MM.1S (cell line): Measurements from ENCODE around the gene SNX25.

Source experiments
- DNase-seq: peaks from one replicate; pipeline ENCODE4 v3.0.0-alpha.2; 2015
- H2AFZ ChIP-seq: fragments of 300-600 bp; sonication (generic); 2 replicates; pipeline ENCODE4 v1.6.0; 2016; ENCODE audit warnings: antibody characterized with exemption, low read length
- H3F3A ChIP-seq: fragments of 300-600 bp; sonication (generic); 2 replicates; pipeline ENCODE4 v1.6.1; 2016; ENCODE audit warnings: mild to moderate bottlenecking, antibody characterized with exemption, low read length, moderate library complexity, mixed read lengths; ENCODE audit not compliant: insufficient read depth
- H3K27ac ChIP-seq: fragments of 300-600 bp; sonication (generic); 2 replicates; pipeline ENCODE4 v1.5.1; 2016; ENCODE audit warnings: mild to moderate bottlenecking, low read length
- H3K27me3 ChIP-seq: fragments of 300-600 bp; sonication (generic); replicated peaks from 2 replicates; pipeline ENCODE4 v1.6.0; 2016; ENCODE audit warnings: low read length; ENCODE audit not compliant: insufficient read depth
- H3K36me3 ChIP-seq: fragments of 300-600 bp; sonication (generic); replicated peaks from 2 replicates; pipeline ENCODE4 v1.6.1; 2016; ENCODE audit warnings: mild to moderate bottlenecking, low read length, mixed read lengths; ENCODE audit not compliant: insufficient read depth
- H3K4me1 ChIP-seq: fragments of 300-600 bp; sonication (generic); 2 replicates; pipeline ENCODE4 v1.6.1; 2016; ENCODE audit warnings: low read length, mixed read lengths
- H3K4me2 ChIP-seq: fragments of 300-600 bp; sonication (generic); 2 replicates; pipeline ENCODE4 v1.6.0; 2016; ENCODE audit warnings: low read depth, low read length
- H3K4me3 ChIP-seq: fragments of 300-600 bp; sonication (generic); 2 replicates; pipeline ENCODE4 v1.5.1; 2016; ENCODE audit warnings: low read length, mixed read lengths
- H3K79me2 ChIP-seq: fragments of 300-600 bp; sonication (generic); 2 replicates; pipeline ENCODE4 v1.6.1; 2016; ENCODE audit warnings: mixed run types, low read length, mixed read lengths
- H3K9ac ChIP-seq: fragments of 300-600 bp; sonication (generic); 2 replicates; pipeline ENCODE4 v1.6.1; 2016; ENCODE audit warnings: low read length, mixed read lengths
- H3K9me2 ChIP-seq: fragments of 300-600 bp; sonication (generic); replicated peaks from 2 replicates; pipeline ENCODE4 v1.6.1; 2016; ENCODE audit warnings: mild to moderate bottlenecking, low read length, mixed read lengths; ENCODE audit not compliant: insufficient read depth
- H3K9me3 ChIP-seq: fragments of 300-600 bp; sonication (generic); replicated peaks from 2 replicates; pipeline ENCODE4 v1.6.1; 2016; ENCODE audit warnings: mild to moderate bottlenecking, low read length, mixed read lengths; ENCODE audit not compliant: insufficient read depth
- H4K20me1 ChIP-seq: fragments of 300-600 bp; sonication (generic); 2 replicates; pipeline ENCODE4 v1.6.1; 2016; ENCODE audit warnings: mild to moderate bottlenecking, low read length, moderate library complexity, mixed read lengths; ENCODE audit not compliant: insufficient read depth
- EZH2 ChIP-seq: fragments of 300-600 bp; sonication (generic); optimal IDR thresholded peaks from 2 replicates; pipeline ENCODE3; 2017; ENCODE audit warnings: low read depth, mild to moderate bottlenecking, antibody characterized with exemption, low read length, mixed read lengths
- EZH2phosphoT487 ChIP-seq: fragments of 300-600 bp; sonication (generic); IDR thresholded peaks from 2 replicates; pipeline ENCODE4 v1.6.1; 2018; ENCODE audit warnings: antibody characterized with exemption, low read length
- TF ChIP-seq, protein P1 (sequence below): fragments of 300-600 bp; sonication (generic); IDR thresholded peaks from 2 replicates; pipeline ENCODE4 v1.5.1; 2016; ENCODE audit warnings: antibody characterized with exemption, low read length, mixed read lengths

The SNX25 gene

DNA sequence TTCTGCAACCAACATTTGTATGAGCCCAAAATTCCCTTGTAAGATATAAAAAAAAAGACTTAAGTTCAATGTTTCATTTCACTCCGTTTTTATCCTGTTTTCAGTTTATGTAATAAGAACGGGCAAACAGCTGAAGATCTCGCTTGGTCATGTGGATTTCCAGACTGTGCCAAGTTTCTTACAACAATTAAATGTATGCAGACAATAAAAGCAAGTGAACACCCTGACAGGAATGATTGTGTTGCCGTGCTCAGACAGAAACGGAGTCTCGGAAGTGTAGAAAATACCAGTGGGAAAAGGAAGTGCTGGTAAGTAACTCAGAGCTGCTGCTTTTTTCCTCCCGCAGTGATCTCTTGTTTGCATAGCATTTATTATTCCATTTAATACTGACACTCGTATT, 190.1 kb downstream of the SNX25 start:
- Histone ChIP-seq H3K36me3 (peaks cover 6% of the 10 kb centered on the region; the same call in 1 of the 2 replicates), H4K20me1 (no peaks in the 10 kb centered on the region), H3K27me3 (no peaks in the 10 kb centered on the region), H3K4me2 (peak overlapping the region; percentile 66), H3K9ac (no peak overlapping the region), H2AFZ (no peak overlapping the region), H3K9me2 (no peaks in the 10 kb centered on the region), H3F3A (peaks cover 56% of the 10 kb centered on the region), H3K79me2 (peaks cover 27% of the 10 kb centered on the region), H3K9me3 (no peaks in the 10 kb centered on the region), H3K4me3 (no peak overlapping the region; the same call in 1 of the 2 replicates), H3K27ac (peak overlapping the region; percentile 98; the same call in 1 of the 2 replicates), H3K4me1 (peaks cover 33% of the 10 kb centered on the region)
- no peak for TF ChIP-seq EZH2
- no peak for TF ChIP-seq EZH2phosphoT487
- TF ChIP-seq, protein P1, sequence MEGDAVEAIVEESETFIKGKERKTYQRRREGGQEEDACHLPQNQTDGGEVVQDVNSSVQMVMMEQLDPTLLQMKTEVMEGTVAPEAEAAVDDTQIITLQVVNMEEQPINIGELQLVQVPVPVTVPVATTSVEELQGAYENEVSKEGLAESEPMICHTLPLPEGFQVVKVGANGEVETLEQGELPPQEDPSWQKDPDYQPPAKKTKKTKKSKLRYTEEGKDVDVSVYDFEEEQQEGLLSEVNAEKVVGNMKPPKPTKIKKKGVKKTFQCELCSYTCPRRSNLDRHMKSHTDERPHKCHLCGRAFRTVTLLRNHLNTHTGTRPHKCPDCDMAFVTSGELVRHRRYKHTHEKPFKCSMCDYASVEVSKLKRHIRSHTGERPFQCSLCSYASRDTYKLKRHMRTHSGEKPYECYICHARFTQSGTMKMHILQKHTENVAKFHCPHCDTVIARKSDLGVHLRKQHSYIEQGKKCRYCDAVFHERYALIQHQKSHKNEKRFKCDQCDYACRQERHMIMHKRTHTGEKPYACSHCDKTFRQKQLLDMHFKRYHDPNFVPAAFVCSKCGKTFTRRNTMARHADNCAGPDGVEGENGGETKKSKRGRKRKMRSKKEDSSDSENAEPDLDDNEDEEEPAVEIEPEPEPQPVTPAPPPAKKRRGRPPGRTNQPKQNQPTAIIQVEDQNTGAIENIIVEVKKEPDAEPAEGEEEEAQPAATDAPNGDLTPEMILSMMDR: no peak
- peak; percentile 10 for DNase-seq

DNA sequence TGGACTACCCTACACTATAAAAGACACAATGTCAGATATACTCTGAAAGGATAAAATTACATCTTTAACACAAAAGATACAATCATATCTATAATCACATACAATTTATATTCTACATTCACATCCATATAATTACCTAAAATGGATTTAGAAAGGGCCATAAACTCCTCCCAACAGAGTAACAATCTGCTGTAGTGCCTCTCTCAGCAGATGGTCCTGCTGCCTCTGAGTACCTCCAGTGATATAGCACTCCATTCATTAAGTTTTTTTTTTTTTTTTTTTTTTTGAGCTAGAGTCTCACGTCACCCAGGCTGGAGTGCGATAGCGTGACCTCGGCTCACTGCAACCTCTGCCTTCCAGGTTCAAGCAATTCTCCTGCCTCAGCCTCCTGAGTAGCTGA, 194.6 kb downstream of the SNX25 start:
- Histone ChIP-seq H3K27me3 (no peaks in the 10 kb centered on the region), H3F3A (peaks cover 28% of the 10 kb centered on the region), H3K4me2 (no peak overlapping the region), H3K27ac (no peak overlapping the region), H3K9me3 (no peaks in the 10 kb centered on the region), H3K36me3 (peaks cover 11% of the 10 kb centered on the region), H4K20me1 (no peaks in the 10 kb centered on the region), H3K79me2 (peaks cover 23% of the 10 kb centered on the region; the same call in 1 of the 2 replicates), H3K9ac (no peak overlapping the region), H3K4me1 (peaks cover 19% of the 10 kb centered on the region), H3K9me2 (no peaks in the 10 kb centered on the region), H3K4me3 (no peak overlapping the region), H2AFZ (no peak overlapping the region)
- TF ChIP-seq, protein P1: no peak
- no peak for TF ChIP-seq EZH2
- peak; percentile 2 for DNase-seq

DNA sequence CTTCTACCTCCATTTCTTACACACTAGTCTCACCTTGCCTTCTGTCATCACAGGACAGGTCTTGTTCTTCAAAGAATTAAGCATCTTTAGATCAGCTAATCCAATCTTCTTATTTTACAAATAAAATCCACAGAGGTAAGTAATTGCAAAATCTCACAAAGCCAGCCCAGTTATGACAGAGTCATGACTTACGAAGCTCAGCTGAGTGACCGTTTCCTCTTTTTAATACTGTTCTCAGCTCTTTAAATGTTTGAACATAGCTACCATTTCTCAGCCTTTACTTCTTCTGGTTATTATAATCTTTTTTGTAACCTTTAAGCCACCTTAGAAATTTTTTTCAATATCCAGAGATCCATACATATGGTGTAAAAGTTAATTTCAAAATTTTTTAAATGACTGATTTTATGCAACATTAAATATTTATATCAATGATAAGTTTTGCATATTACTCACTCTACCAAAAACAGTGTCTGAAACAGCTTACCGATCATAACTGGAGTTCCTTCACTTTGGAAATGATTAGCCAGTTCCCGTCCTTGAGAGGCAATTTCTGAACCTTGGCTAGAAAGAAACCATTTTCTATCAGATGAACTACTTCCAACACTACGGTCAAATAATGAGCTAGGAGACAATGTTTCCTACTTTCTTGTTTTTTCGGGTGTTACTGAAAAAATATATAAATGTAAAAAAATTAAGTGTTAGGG, 196.1 kb downstream of the SNX25 start:
- H3K9me3 ChIP-seq: no peaks in the 10 kb centered on the region
- H3K36me3 ChIP-seq: peaks cover 11% of the 10 kb centered on the region
- no peak overlapping the region for H3K9ac ChIP-seq
- no peak overlapping the region for H3K4me3 ChIP-seq
- no peak overlapping the region for H3K27ac ChIP-seq
- DNase-seq: peak; percentile 4
- no peak overlapping the region for H3K4me2 ChIP-seq
- H2AFZ ChIP-seq: no peak overlapping the region
- peaks cover 18% of the 10 kb centered on the region for H3K79me2 ChIP-seq
- no peaks in the 10 kb centered on the region for H3K9me2 ChIP-seq
- H3F3A ChIP-seq: peaks cover 15% of the 10 kb centered on the region
- TF ChIP-seq EZH2phosphoT487 (no peak), EZH2 (no peak)
- TF ChIP-seq, protein P1: no peak
- no peaks in the 10 kb centered on the region for H3K27me3 ChIP-seq
- H4K20me1 ChIP-seq: no peaks in the 10 kb centered on the region
- peaks cover 10% of the 10 kb centered on the region for H3K4me1 ChIP-seq
